Activated CD4-positive, alpha-beta T cell treated with anti-CD3 and anti-CD28 coated beads for 36 hours (primary cell): ENCODE measurements around the gene TMEM222. TPM values are rescaled to one million over a fixed set of nuclear protein-coding genes. Genes with fewer than 3 reads are reported as not detected.
A peak's percentile ranks its signal among the peaks of the same experiment; 100 is the strongest.

ENCODE experiments used
- ATAC-seq: fragments of 200-7000 bp; cut with Tn5 transposase; one replicate; pipeline ENCODE4 v1.10.0; 2021; ENCODE audit warnings: mild to moderate bottlenecking, moderate library complexity
- CTCF ChIA-PET: fragments of 350-600 bp; sonication (Branson Sonifier 250); formaldehyde crosslinking; loops from one replicate; lab custom pipeline; 2021; ENCODE audit warnings: antibody characterized with exemption; lab: Charles Lee
- POLR2A ChIA-PET: fragments of 350-600 bp; sonication (Branson Sonifier 250); formaldehyde crosslinking; loops from one replicate; lab custom pipeline; 2021; ENCODE audit warnings: antibody characterized with exemption, inconsistent platforms; lab: Charles Lee
- DNase-seq: peaks from one replicate; pipeline ENCODE4 v3.0.0-alpha.2; 2020
- H3K27ac Mint-ChIP-seq: one replicate; pipeline ENCODE4 v1.8.0; 2021; ENCODE audit warnings: mixed read lengths
- H3K27me3 Mint-ChIP-seq: one replicate; pipeline ENCODE4 v1.8.0; 2021; ENCODE audit warnings: mixed read lengths
- H3K36me3 Mint-ChIP-seq: one replicate; pipeline ENCODE4 v1.8.0; 2021; ENCODE audit warnings: low read depth, mixed read lengths
- H3K4me1 Mint-ChIP-seq: one replicate; pipeline ENCODE4 v1.8.0; 2021; ENCODE audit warnings: mixed read lengths
- H3K4me3 Mint-ChIP-seq: one replicate; pipeline ENCODE4 v1.8.0; 2021; ENCODE audit warnings: mild to moderate bottlenecking, moderate library complexity, mixed read lengths
- H3K9me3 Mint-ChIP-seq: one replicate; pipeline ENCODE4 v1.8.0; 2021; ENCODE audit warnings: low read depth, mixed read lengths
- intact Hi-C, 2 experiments: fragments of 100-400 bp; cut with DNase I in 1 of 2; cut with micrococcal nuclease in 1 of 2; formaldehyde crosslinking; loops; one replicate each; pipeline versions ENCODE4 v1.14.2 to v1.15.1; 2022 to 2024; cut with DNase I, micrococcal nuclease
- total RNA-seq, 2 experiments: library from RNA; stranded (reverse); gene quantifications; one replicate each; pipeline ENCODE4 v1.2.3, GENCODE V29; 2021

The TMEM222 gene
- total RNA-seq, 2 experiments from 2014 or later = 27.5 to 31.2 TPM

- peaks cover 30% of the 10 kb centered on the region for H3K36me3 Mint-ChIP-seq
- intact Hi-C loops = no loop called here
- CTCF ChIA-PET = no interaction called here
- H3K27me3 Mint-ChIP-seq = no peaks in the 10 kb centered on the region
- DNase-seq (no peak), ATAC-seq (no peak)
- H3K9me3 Mint-ChIP-seq = no peaks in the 10 kb centered on the region
- POLR2A ChIA-PET = no interaction called here
- peak overlapping the region; percentile 11 for H3K27ac Mint-ChIP-seq
- H3K4me1 Mint-ChIP-seq = peaks cover 41% of the 10 kb centered on the region
- H3K4me3 Mint-ChIP-seq = no peak overlapping the region
Observed at GRCh38 chr1:27330786-27331185, 8.8 kb downstream of the TMEM222 start.

DNA sequence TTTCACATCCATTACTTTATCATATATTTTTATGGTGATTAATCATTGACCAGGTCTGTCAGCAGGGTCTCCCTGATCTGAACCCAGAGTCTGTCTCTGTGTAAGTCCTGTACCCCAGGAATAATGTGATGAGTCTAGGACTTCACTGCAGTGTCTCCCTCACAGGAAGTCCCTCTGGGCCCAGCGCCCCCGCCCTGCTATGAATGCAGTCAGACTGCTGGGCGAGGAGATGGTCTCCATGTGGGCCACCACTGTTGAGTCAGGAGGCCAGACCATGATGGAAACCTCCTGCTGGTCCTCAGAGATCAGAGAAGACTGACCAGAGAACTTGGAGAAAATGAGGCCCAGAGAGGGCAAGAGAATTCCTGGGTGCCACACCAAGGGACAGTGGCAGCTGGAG is 9.5 kb downstream of the TMEM222 start:
- ChIA-PET POLR2A (no interaction called here), CTCF (interaction anchor here (2.2 to 3.6 kb wide), 4 partner anchors 22 to 275 kb away, joined by 10 to 30 read pairs (median 20); no protein-coding TSS in a partner anchor)
- Mint-ChIP-seq H3K9me3 (no peaks in the 10 kb centered on the region), H3K4me1 (peaks cover 35% of the 10 kb centered on the region), H3K36me3 (peaks cover 34% of the 10 kb centered on the region), H3K27ac (no peak overlapping the region), H3K27me3 (no peaks in the 10 kb centered on the region), H3K4me3 (no peak overlapping the region)
- no peak for ATAC-seq
- intact Hi-C loops = no loop called here
- no peak for DNase-seq

DNA sequence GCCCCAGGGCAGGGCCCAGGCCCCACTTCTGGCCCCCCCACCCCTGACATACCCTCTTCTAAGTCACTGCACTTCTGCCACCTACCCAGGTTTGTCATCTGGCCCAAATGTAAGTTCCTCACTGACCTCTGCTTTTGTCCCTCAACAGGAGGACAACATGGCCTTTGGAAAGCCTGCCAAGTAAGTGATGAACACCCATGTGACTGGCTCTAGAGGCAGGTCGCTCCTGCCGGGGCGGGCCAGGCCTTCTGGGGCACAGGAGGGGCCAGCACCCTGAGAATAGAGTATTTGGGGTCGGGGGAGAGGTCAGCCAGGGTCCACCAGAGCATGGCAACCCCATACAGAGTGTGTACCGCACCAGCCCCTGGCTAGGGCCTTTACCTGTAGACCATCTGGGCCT is 10.0 kb downstream of the TMEM222 start:
- intact Hi-C loops = loop anchor here (1.0 to 2.0 kb wide), 3 partner anchors 56 to 63 kb away; no protein-coding TSS in a partner anchor
- H3K9me3 Mint-ChIP-seq = no peaks in the 10 kb centered on the region
- H3K4me1 Mint-ChIP-seq = peaks cover 31% of the 10 kb centered on the region
- ChIA-PET POLR2A (no interaction called here), CTCF (interaction anchor here (0.6 to 3.6 kb wide), 25 partner anchors 9 to 1033 kb away, joined by 3 to 43 read pairs (median 4); partner anchors contain the start of genes GPR3, MAP3K6 and SYTL1)
- no peak overlapping the region for H3K4me3 Mint-ChIP-seq
- no peaks in the 10 kb centered on the region for H3K27me3 Mint-ChIP-seq
- ATAC-seq = no peak
- peaks cover 36% of the 10 kb centered on the region for H3K36me3 Mint-ChIP-seq
- H3K27ac Mint-ChIP-seq = no peak overlapping the region
- no peak for DNase-seq

DNA sequence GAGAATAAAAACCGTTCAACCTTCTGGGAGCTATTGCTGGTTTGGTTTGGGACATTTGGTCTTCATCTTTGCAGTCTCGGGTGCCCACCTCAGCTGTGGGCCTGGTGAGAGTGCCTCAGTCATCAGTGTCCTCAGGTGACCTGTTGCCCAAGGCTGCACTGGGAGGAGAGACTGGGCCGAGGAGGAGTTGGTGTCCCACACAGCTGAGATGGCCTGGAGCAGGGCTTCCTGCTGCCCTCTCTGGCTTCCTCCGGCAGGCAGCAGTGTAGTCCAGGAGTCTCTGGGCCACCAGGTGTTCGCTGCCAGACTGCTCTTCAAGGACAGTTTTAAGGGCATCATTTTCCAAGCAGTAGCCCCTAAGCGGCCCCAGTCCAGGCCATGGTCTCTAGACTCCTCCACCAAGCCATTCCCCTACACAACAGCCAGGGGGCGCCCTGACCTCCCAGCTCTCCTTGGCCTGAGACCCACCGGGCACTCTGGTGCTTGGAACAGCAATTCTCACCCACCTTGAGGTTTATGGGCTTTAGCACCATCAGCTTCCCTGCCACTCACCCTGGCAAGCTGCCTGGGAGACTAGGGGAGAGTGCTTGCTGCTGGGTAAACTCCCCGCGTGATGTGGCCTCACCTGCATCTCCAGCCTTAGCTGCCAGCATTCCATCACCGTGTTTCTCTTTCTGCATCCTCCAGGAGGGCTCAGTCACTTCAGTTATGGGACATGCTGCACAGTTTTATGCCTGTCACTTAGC is 10.7 kb downstream of the TMEM222 start:
- Mint-ChIP-seq H3K9me3 (no peaks in the 10 kb centered on the region), H3K27me3 (no peaks in the 10 kb centered on the region), H3K4me3 (no peak overlapping the region), H3K36me3 (peaks cover 34% of the 10 kb centered on the region), H3K4me1 (peaks cover 27% of the 10 kb centered on the region), H3K27ac (no peak overlapping the region)
- ChIA-PET CTCF (interaction anchor here (0.6 to 3.6 kb wide), 41 partner anchors 9 to 1392 kb away, joined by 3 to 43 read pairs (median 4); partner anchors contain the start of genes GPR3, MAP3K6 and SYTL1), POLR2A (interaction anchor here (0.6 kb wide), 3 partner anchors 193 to 1177 kb away, joined by 3 to 4 read pairs (median 3); no protein-coding TSS in a partner anchor)
- intact Hi-C loops = loop anchor here (1.0 to 2.0 kb wide), 3 partner anchors 56 to 63 kb away; no protein-coding TSS in a partner anchor
- DNase-seq (peak; percentile 72), ATAC-seq (peak; percentile 91)

- H3K4me1 Mint-ChIP-seq = peaks cover 17% of the 10 kb centered on the region
- ChIA-PET POLR2A (interaction anchor here (1.1 kb wide), 1 partner anchor 156 kb away, joined by 3 read pairs; the partner anchor contains the start of gene WASF2), CTCF (interaction anchor here (0.7 to 3.6 kb wide), 15 partner anchors 10 to 397 kb away, joined by 3 to 43 read pairs (median 4); partner anchors contain the start of genes GPR3, MAP3K6 and SYTL1)
- H3K27me3 Mint-ChIP-seq = no peaks in the 10 kb centered on the region
- intact Hi-C loops = loop anchor here in 1 of 2 experiments (2.0 kb wide), 1 partner anchor 55 kb away; no protein-coding TSS in a partner anchor
- DNase-seq (no peak), ATAC-seq (no peak)
- no peak overlapping the region for H3K27ac Mint-ChIP-seq
- no peaks in the 10 kb centered on the region for H3K9me3 Mint-ChIP-seq
- peaks cover 31% of the 10 kb centered on the region for H3K36me3 Mint-ChIP-seq
- H3K4me3 Mint-ChIP-seq = no peak overlapping the region
Observed at GRCh38 chr1:27333717-27334279, 11.8 kb downstream of the TMEM222 start.

GRCh38 chr1:27335506-27336422 is 13.8 kb downstream of the TMEM222 start:
- no peaks in the 10 kb centered on the region for H3K27me3 Mint-ChIP-seq
- DNase-seq (no peak), ATAC-seq (no peak)
- intact Hi-C loops = no loop called here
- H3K36me3 Mint-ChIP-seq = peaks cover 29% of the 10 kb centered on the region
- H3K4me1 Mint-ChIP-seq = peaks cover 27% of the 10 kb centered on the region
- POLR2A ChIA-PET = no interaction called here
- no peaks in the 10 kb centered on the region for H3K9me3 Mint-ChIP-seq
- H3K4me3 Mint-ChIP-seq = no peak overlapping the region
- CTCF ChIA-PET = interaction anchor here (0.5 to 1.6 kb wide), 4 partner anchors 14 to 39 kb away, joined by 3 to 5 read pairs (median 4); partner anchors contain the start of gene FCN3
- no peak overlapping the region for H3K27ac Mint-ChIP-seq

GRCh38 chr1:27336756-27337155 is 14.8 kb downstream of the TMEM222 start:
- ChIA-PET POLR2A (no interaction called here), CTCF (interaction anchor here (0.9 to 1.6 kb wide), 2 partner anchors 37 to 40 kb away, joined by 3 to 5 read pairs; no protein-coding TSS in a partner anchor)
- no peak for DNase-seq
- Mint-ChIP-seq H3K4me3 (no peak overlapping the region), H3K36me3 (peaks cover 25% of the 10 kb centered on the region), H3K9me3 (no peaks in the 10 kb centered on the region), H3K27ac (peak overlapping the region; percentile 31), H3K27me3 (no peaks in the 10 kb centered on the region), H3K4me1 (peaks cover 33% of the 10 kb centered on the region)
- intact Hi-C loops = no loop called here
- no peak for ATAC-seq

DNA sequence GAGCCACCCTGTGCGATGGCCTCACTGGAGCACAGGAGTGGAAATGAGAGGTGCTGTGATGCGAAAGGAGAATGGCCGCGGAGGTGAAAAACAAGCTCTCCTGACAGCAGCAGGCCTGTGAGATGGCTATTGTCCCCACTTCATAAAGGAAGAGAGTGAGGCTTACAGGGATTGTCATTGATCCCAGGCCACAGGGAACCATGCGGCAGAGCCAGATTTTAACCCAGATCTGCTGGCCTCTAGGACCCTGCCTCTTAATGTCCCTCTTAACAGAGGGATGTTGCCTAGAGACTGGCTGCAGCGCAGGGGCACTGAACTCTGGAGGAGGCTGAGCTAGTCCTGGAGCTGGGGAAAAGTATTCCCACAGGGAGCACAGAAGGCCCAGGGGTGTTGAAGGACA is 16.8 kb downstream of the TMEM222 start:
- CTCF ChIA-PET = interaction anchor here (0.7 to 1.4 kb wide), 5 partner anchors 18 to 57 kb away, joined by 3 to 4 read pairs (median 3); partner anchors contain the start of gene MAP3K6
- ATAC-seq (no peak), DNase-seq (no peak)
- Mint-ChIP-seq H3K9me3 (no peaks in the 10 kb centered on the region), H3K4me3 (no peak overlapping the region), H3K27me3 (no peaks in the 10 kb centered on the region), H3K27ac (peak overlapping the region; percentile 27), H3K4me1 (peaks cover 42% of the 10 kb centered on the region), H3K36me3 (peaks cover 16% of the 10 kb centered on the region)
- intact Hi-C loops = no loop called here
- POLR2A ChIA-PET = no interaction called here

- intact Hi-C loops = no loop called here
- CTCF ChIA-PET = interaction anchor here (0.9 to 1.4 kb wide), 4 partner anchors 19 to 56 kb away, joined by 3 to 4 read pairs (median 3); partner anchors contain the start of gene MAP3K6
Observed at GRCh38 chr1:27339213-27339612, 17.2 kb downstream of the TMEM222 start.

GRCh38 chr1:27341525-27342252 is 19.7 kb downstream of the TMEM222 start, which contains the start of gene SYTL1:
SYTL1 (plus strand) TSS chr1:27342022; CDS start chr1:27345335, 3,313 bp downstream.
- peak; percentile 63 for ATAC-seq
- ChIA-PET POLR2A (interaction anchor here (0.8 kb wide), 1 partner anchor 500 kb away, joined by 6 read pairs; no protein-coding TSS in a partner anchor), CTCF (interaction anchor here (0.6 to 7.6 kb wide), 10 partner anchors 8 to 239 kb away, joined by 3 to 43 read pairs (median 4); no protein-coding TSS in a partner anchor)
- Mint-ChIP-seq H3K36me3 (peaks cover 8% of the 10 kb centered on the region), H3K9me3 (no peaks in the 10 kb centered on the region), H3K27ac (peak within 1 kb of the TSS; percentile 86), H3K4me3 (peak within 1 kb of the TSS; percentile 78), H3K27me3 (no peaks in the 10 kb centered on the region), H3K4me1 (peaks cover 51% of the 10 kb centered on the region)
- intact Hi-C loops = loop anchor here (1.0 to 2.0 kb wide), 4 partner anchors 8 to 19 kb away; partner anchors contain the start of gene TMEM222 (in 2 of the 2)
- peak; percentile 83 for DNase-seq

More at GRCh38 chr1:27339213-27339612, 17.2 kb downstream of the TMEM222 start:
- Mint-ChIP-seq H3K4me3 (no peak overlapping the region), H3K27me3 (no peaks in the 10 kb centered on the region), H3K27ac (peak overlapping the region; percentile 27), H3K36me3 (peaks cover 14% of the 10 kb centered on the region), H3K4me1 (peaks cover 45% of the 10 kb centered on the region), H3K9me3 (no peaks in the 10 kb centered on the region)
- ATAC-seq (no peak), DNase-seq (no peak)
- POLR2A ChIA-PET = no interaction called here
